GM15510 (cell line): ENCODE results near the gene ZBTB48.

ENCODE experiments used
- POLR2A ChIP-seq: IDR thresholded peaks from 3 replicates; pipeline ENCODE4 v1.6.1; 2011; ENCODE audit warnings: borderline replicate concordance; ENCODE audit not compliant: insufficient read length; ENCODE audit errors: extremely low read depth

The ZBTB48 gene

GRCh38 chr1:6579374-6580118 lies at the start of gene ZBTB48:
Gene ZBTB48, plus strand, starts transcription at chr1:6579994. Its CDS starts 616 bp downstream, at chr1:6580610.
- peak; percentile 99 for TF ChIP-seq POLR2A

DNA sequence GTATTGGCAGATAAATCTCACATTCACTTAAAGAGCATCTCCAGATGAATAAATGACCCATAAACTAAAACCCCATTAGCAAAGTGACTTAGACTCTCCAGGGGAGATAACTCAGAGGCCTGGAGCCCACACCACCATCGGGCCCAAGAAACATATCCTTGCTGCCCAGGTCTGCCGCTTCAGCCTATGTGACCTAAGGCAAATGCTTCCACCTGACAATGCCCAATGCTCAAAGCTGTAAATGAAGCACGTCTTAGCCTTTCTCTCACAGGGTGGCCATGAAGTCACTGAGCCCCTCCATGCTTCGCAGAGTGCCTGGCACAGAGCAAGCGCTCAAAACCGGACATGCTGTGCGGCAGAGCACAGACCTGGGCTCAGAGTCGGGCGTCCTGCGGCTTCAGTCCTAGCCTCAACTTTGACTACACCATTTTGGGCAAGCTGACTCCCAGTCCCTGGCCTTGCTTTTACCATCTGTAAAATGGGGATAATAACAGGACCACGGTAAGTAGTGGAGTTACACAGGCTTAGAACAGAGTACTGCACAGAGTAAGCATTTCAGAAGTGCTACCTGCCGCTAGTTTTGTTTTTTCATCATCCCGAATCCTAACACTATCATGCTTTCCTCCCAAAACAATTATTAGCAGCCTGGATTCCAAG lies 49.2 kb upstream of the ZBTB48 start:
- TF ChIP-seq POLR2A: no peak

- TF ChIP-seq POLR2A: no peak
These were observed 47.8 kb upstream of the ZBTB48 start for GRCh38 chr1:6531996-6532395.

- no peak for TF ChIP-seq POLR2A
These were observed 45.5 kb upstream of the ZBTB48 start for GRCh38 chr1:6534248-6534822.

- TF ChIP-seq POLR2A: no peak
These were observed 44.6 kb upstream of the ZBTB48 start for GRCh38 chr1:6535214-6535613.

GRCh38 chr1:6536291-6536690 lies 43.5 kb upstream of the ZBTB48 start:
- TF ChIP-seq POLR2A: no peak

GRCh38 chr1:6538956-6539355 lies 40.8 kb upstream of the ZBTB48 start:
- no peak for TF ChIP-seq POLR2A

DNA sequence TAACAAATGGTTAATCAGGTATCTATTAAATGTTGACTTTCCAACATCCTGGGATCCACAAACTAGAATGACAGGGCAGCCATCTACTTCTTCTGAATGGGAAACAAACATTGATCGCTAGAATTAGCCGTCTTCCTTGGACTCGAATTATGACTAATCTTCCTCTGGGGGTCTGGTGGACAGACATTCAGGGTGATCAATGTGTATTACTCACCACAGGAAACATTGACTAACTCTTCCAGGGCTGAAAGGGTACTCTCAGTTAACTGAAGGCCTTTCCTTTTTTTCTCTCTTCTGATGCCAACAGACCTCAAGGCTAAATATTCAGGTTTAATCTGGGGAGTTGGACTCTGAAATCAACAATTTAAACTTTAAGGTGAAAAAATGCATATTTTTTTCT lies 35.0 kb upstream of the ZBTB48 start:
- TF ChIP-seq POLR2A: no peak

DNA sequence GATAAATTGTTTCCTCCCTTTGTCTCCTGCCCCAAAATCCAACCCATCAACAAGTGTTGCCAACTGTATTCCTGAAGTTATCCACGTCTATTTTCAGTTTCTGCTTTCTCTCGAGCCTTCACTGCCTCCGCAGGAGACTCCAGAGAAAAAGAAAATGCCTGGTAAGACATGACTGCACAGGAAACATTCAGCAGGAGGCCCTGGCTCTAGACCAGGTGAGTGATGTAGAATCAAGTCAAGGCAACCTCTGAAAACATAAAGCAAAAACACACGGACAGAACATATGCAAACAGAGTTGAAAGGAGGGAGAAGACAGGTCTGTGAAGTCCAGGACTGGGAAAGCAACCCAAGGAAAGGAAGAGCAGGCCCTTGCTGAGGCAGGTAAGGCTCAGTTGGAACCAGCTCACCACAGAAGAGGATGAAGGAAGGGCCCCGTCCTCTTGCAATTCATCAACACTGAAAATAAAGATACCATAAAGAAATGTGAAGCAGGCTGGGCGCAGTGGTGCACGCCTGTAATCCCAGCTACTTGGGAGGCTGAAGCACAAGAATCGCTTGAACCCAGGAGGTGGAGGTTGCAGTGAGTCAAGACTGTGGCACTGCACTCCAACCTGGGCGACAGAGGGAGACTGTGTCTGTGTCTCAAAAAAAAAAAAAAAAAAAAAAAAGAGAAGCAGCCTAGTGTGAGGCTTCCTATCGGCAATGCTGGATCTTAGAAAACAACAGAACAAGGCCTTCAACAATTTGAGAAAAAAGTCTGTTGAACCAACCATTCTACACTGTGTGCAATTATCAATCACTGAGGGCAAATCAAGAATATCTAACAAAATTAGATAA lies 34.3 kb upstream of the ZBTB48 start:
- no peak for TF ChIP-seq POLR2A

- no peak for TF ChIP-seq POLR2A
These were observed 33.5 kb upstream of the ZBTB48 start for GRCh38 chr1:6546326-6546725.

GRCh38 chr1:6547301-6547700 lies 32.5 kb upstream of the ZBTB48 start:
- no peak for TF ChIP-seq POLR2A

DNA sequence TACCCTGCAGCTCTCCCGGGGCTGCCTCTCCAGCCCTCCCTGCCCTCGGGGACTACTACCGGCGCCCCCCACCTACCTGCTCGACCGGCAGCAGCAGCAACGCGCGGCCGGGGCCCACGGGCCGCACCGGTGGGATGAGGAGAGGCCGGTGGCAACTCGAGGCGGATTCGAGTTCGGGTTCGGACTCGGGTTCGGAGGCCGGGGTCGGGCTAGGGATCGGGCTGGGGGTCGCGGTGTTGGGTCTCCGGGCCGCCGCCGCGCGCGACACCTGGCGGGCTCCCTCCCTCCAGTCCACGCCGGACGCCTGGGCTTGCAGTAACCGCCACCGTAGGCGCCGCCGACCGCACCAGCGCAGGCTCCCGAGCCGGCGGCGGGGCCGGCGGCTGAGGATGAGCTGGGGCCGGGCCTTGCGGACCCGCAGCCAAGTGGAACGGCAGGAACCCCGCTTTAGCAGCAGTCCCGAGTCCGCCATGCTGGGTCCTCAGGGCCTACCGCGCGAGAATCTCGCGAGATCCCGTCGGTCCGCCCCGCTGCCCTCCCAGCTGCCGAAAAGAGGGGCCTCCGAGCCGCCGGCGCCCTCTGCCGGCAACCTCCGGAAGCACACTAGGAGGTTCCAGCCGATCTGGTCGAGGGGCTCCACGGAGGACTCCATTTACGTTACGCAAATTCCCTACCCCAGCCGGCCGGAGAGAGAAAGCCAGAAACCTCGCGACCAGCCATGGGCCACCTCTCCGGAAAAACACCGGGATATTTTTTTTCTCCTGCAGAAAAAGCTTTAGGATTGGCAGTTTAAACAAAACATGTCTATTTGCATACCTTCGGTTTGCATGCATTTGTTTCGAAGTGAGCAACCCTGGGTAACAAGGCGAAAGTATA lies 25.5 kb upstream of the ZBTB48 start, which contains the start of gene NOL9:
Gene NOL9 (minus strand): TSS at position 483 of the 876 bp plus-strand sequence. CDS start 11 bp downstream, at position 472.
- peak; percentile 76 for TF ChIP-seq POLR2A

GRCh38 chr1:6554907-6555778 lies 24.7 kb upstream of the ZBTB48 start, which contains the start of gene TAS1R1:
Gene TAS1R1, plus strand, starts transcription at chr1:6555307. Its CDS starts 67 bp downstream, at chr1:6555374.
- no peak for TF ChIP-seq POLR2A
